ENCODE data around the gene ATP2C2. TPM values are rescaled to one million over a fixed set of nuclear protein-coding genes. Genes with fewer than 3 reads are reported as not detected.
"Not testable (repeated sequence)": the region's sequence is repeated elsewhere in the genome, so short reads cannot be mapped to it uniquely, and the experiment has no call there.

ATP2C2 gene
- total and polyA plus RNA-seq, 2 experiments from 2014 or later: 0.53 TPM; not detected in 1

- H3K4me3 ChIP-seq: no peak overlapping the region
- H3K27ac ChIP-seq: no peak overlapping the region
- DNase-seq (ENCODE audit: low read depth in 1 of 2, low spot score in 1 of 2): no peak
- no peaks in the 10 kb centered on the region for H3K27me3 ChIP-seq
- no peaks in the 10 kb centered on the region for H3K36me3 ChIP-seq
- TF ChIP-seq CTCF (IDR thresholded peaks at IDR 0.05; ENCODE audit: low read depth, low read length): no peak
- no peaks in the 10 kb centered on the region for H3K9me3 ChIP-seq (ENCODE audit: low read depth)
- H3K4me1 ChIP-seq (ENCODE audit: low read depth): no peaks in the 10 kb centered on the region
Observed at GRCh38 chr16:84414789-84415326, 46.5 kb downstream of the ATP2C2 start.

- Histone ChIP-seq H3K4me3 (no peak overlapping the region), H3K27me3 (no peaks in the 10 kb centered on the region), H3K4me1 (ENCODE audit: low read depth) (no peaks in the 10 kb centered on the region), H3K36me3 (no peaks in the 10 kb centered on the region), H3K9me3 (ENCODE audit: low read depth) (no peaks in the 10 kb centered on the region), H3K27ac (no peak overlapping the region)
- no peak for DNase-seq (ENCODE audit: low read depth in 1 of 2, low spot score in 1 of 2)
- no peak for TF ChIP-seq CTCF (IDR thresholded peaks at IDR 0.05; ENCODE audit: low read depth, low read length)
Observed at GRCh38 chr16:84416407-84417321, 48.3 kb downstream of the ATP2C2 start.

GRCh38 chr16:84418056-84418849 lies 49.9 kb downstream of the ATP2C2 start:
- no peak overlapping the region for H3K27ac ChIP-seq
- H3K36me3 ChIP-seq: no peaks in the 10 kb centered on the region
- no peaks in the 10 kb centered on the region for H3K4me1 ChIP-seq (ENCODE audit: low read depth)
- H3K9me3 ChIP-seq (ENCODE audit: low read depth): no peaks in the 10 kb centered on the region
- H3K4me3 ChIP-seq: no peak overlapping the region
- H3K27me3 ChIP-seq: no peaks in the 10 kb centered on the region
- no peak for DNase-seq (ENCODE audit: low read depth in 1 of 2, low spot score in 1 of 2)
- no peak for TF ChIP-seq CTCF (IDR thresholded peaks at IDR 0.05; ENCODE audit: low read depth, low read length)

- no peak for TF ChIP-seq CTCF (IDR thresholded peaks at IDR 0.05; ENCODE audit: low read depth, low read length)
- DNase-seq (ENCODE audit: low read depth in 1 of 2, low spot score in 1 of 2): no peak
- no peaks in the 10 kb centered on the region for H3K27me3 ChIP-seq
- no peaks in the 10 kb centered on the region for H3K4me1 ChIP-seq (ENCODE audit: low read depth)
- no peak overlapping the region for H3K27ac ChIP-seq
- H3K36me3 ChIP-seq: no peaks in the 10 kb centered on the region
- H3K9me3 ChIP-seq (ENCODE audit: low read depth): no peaks in the 10 kb centered on the region
- no peak overlapping the region for H3K4me3 ChIP-seq
Observed at GRCh38 chr16:84419730-84420129, 51.4 kb downstream of the ATP2C2 start.

GRCh38 chr16:84420556-84420955 lies 52.2 kb downstream of the ATP2C2 start:
- H3K27me3 ChIP-seq; H3K27ac ChIP-seq; H3K4me3 ChIP-seq; H3K36me3 ChIP-seq; H3K4me1 ChIP-seq (ENCODE audit: low read depth); H3K9me3 ChIP-seq (ENCODE audit: low read depth); DNase-seq (ENCODE audit: low read depth in 1 of 2, low spot score in 1 of 2): not testable (repeated sequence)
